Vagina (tissue), 2 donors: ENCODE results near the gene DXO.

Experiments
- POLR2A ChIP-seq, 2 donors: fragments of 450-650 bp; IDR thresholded peaks; one replicate each; pipeline ENCODE4 v1.6.1; 2017; ENCODE audit warnings: antibody characterized with exemption in 2 of 2, mild to moderate bottlenecking in 2 of 2, moderate library complexity in 2 of 2
- POLR2AphosphoS5 ChIP-seq, 2 donors: sonication (generic); formaldehyde crosslinking; IDR thresholded peaks; one replicate each; pipeline ENCODE4 v1.9.0; 2017; ENCODE audit warnings: antibody characterized with exemption in 2 of 2, mild to moderate bottlenecking in 2 of 2, low read depth in 1 of 2; ENCODE audit not compliant: insufficient read depth in 1 of 2
- TF ChIP-seq, protein P1 (sequence below), 3 experiments: fragments of 450-650 bp in 2 of 3; fragments of 200-600 bp in 1 of 3; sonication (generic) in 1 of 3; IDR thresholded peaks; one replicate each; pipeline ENCODE4 v1.5.1; 2017 to 2019; ENCODE audit warnings: antibody characterized with exemption in 3 of 3, mild to moderate bottlenecking in 2 of 3, moderate library complexity in 2 of 3

DNA sequence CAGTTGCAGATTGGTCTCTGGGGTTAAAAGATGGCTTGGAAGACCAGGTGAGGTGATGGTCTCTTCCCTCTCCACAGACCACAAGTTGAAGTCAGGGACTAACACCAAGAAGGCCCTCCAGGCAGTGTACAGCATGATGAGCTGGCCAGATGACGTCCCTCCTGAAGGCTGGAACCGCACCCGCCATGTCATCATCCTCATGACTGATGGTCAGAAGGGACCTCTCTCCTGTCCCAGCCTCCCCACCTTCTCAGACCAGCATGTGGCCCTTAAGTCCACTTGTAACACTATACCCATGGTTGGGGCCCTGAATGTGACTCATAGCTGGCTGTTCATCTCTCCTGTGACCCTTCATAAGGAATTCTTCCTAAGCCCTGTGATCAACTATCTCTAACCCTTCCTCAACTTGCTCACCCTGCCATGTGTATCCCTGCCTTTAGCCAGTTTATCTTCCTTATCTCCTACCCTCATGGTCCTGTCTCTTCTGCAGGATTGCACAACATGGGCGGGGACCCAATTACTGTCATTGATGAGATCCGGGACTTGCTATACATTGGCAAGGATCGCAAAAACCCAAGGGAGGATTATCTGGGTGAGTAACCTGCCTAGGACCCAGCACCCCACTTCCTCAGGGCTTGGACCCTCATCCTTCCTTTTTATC, 23.1 kb downstream of the DXO start:
- TF ChIP-seq, protein P1, sequence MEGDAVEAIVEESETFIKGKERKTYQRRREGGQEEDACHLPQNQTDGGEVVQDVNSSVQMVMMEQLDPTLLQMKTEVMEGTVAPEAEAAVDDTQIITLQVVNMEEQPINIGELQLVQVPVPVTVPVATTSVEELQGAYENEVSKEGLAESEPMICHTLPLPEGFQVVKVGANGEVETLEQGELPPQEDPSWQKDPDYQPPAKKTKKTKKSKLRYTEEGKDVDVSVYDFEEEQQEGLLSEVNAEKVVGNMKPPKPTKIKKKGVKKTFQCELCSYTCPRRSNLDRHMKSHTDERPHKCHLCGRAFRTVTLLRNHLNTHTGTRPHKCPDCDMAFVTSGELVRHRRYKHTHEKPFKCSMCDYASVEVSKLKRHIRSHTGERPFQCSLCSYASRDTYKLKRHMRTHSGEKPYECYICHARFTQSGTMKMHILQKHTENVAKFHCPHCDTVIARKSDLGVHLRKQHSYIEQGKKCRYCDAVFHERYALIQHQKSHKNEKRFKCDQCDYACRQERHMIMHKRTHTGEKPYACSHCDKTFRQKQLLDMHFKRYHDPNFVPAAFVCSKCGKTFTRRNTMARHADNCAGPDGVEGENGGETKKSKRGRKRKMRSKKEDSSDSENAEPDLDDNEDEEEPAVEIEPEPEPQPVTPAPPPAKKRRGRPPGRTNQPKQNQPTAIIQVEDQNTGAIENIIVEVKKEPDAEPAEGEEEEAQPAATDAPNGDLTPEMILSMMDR (IDR thresholded peaks at IDR 0.05), result no peak
- no peak for TF ChIP-seq POLR2A (IDR thresholded peaks at IDR 0.05)
- TF ChIP-seq POLR2AphosphoS5 (IDR thresholded peaks at IDR 0.05; ENCODE audit: insufficient read depth in 1 of 2, low read depth in 1 of 2), result no peak
